HepG2 (cell line): ENCODE results near the gene GTF2B. TPM values are rescaled to one million over a fixed set of nuclear protein-coding genes. Genes with fewer than 3 reads are reported as not detected.

Experiments
- ATAD3A ChIP-seq: sonication (generic); formaldehyde crosslinking; IDR thresholded peaks from 2 replicates; pipeline ENCODE4 v1.4.0; 2020; ENCODE audit warnings: missing genetic modification reagents
- DNMT3B ChIP-seq: conservative IDR thresholded peaks from 2 replicates; pipeline ENCODE4 v1.6.1; 2016; ENCODE audit warnings: missing biosample characterization, control low read depth
- ERF ChIP-seq: IDR thresholded peaks from 2 replicates; pipeline ENCODE4 v1.6.1; 2018; ENCODE audit warnings: missing biosample characterization, missing genetic modification reagents
- IRF9 ChIP-seq: sonication (generic); formaldehyde crosslinking; IDR thresholded peaks from 2 replicates; pipeline ENCODE4 v1.8.0; 2022; ENCODE audit warnings: missing genetic modification reagents, mild to moderate bottlenecking, borderline replicate concordance
- NCOA2 ChIP-seq: sonication (generic); formaldehyde crosslinking; IDR thresholded peaks from 2 replicates; pipeline ENCODE4 v1.8.0; 2022; ENCODE audit warnings: inconsistent platforms
- PAF1 ChIP-seq: IDR thresholded peaks from 2 replicates; pipeline ENCODE4 v1.6.1; 2016; ENCODE audit warnings: missing genetic modification reagents, missing compliant biosample characterization
- SIX1 ChIP-seq: sonication (generic); formaldehyde crosslinking; IDR thresholded peaks from 2 replicates; pipeline ENCODE4 v1.4.0; 2020; ENCODE audit warnings: missing genetic modification reagents, borderline replicate concordance
- SMC3 ChIP-seq: IDR thresholded peaks from 2 replicates; pipeline ENCODE4 v1.6.1; 2011; ENCODE audit warnings: low read length, improper control_type of control experiment
- XRCC5 ChIP-seq: fragments of 200-400 bp; formaldehyde crosslinking; optimal IDR thresholded peaks from 2 replicates; pipeline ENCODE3; 2017; ENCODE audit warnings: mild to moderate bottlenecking, low read length
- ZSCAN12 ChIP-seq: sonication (generic); formaldehyde crosslinking; IDR thresholded peaks from 2 replicates; pipeline ENCODE4 v1.9.0; 2021; ENCODE audit warnings: mild to moderate bottlenecking, missing genetic modification reagents
- polyA plus RNA-seq, 8 experiments: library from polyadenylated mRNA; depleted of rRNA in 3 of 8; stranded (reverse) in 7 of 8; unstranded in 1 of 8; fragments of >200 nt; fragmentation: Illumina TruSeq in 4 of 8; extraction: Trizol in 4 of 8; gene quantifications; 2 replicates each; pipeline versions ENCODE4 v1.2.1 to v1.2.3, GENCODE V29; 2011 to 2016; ENCODE audit warnings: low read depth in 4 of 8, missing spikeins in 1 of 8, mixed read lengths in 1 of 8; ENCODE audit not compliant: insufficient read depth in 1 of 8
- total RNA-seq, 5 experiments: library from RNA; depleted of rRNA; stranded (reverse); fragments of >200 nt; fragmentation: Illumina TruSeq; extraction: Trizol; gene quantifications; 2 replicates each; pipeline ENCODE4 v1.2.3, GENCODE V29; 2016; ENCODE audit warnings: low read depth in 1 of 5
- TF ChIP-seq, protein P1 (sequence below): sonication (generic); formaldehyde crosslinking; IDR thresholded peaks from 2 replicates; pipeline ENCODE4 v1.9.0; 2022; ENCODE audit warnings: low read depth, missing genetic modification reagents
- TF ChIP-seq, protein P2 (sequence below): sonication (generic); formaldehyde crosslinking; IDR thresholded peaks from 2 replicates; pipeline ENCODE4 v1.9.0; 2021; ENCODE audit warnings: missing genetic modification reagents, mild to moderate bottlenecking, borderline replicate concordance
- TF ChIP-seq, protein P3 (sequence below): sonication (generic); formaldehyde crosslinking; IDR thresholded peaks from 2 replicates; pipeline ENCODE4 v1.5.0; 2020; ENCODE audit warnings: missing genetic modification reagents

The GTF2B gene
- total and polyA plus RNA-seq, 2 of the 13 experiments (the other 11 are each of a cell fraction or from before 2014, with no cell fraction given): 31.5 to 43.4 TPM

DNA sequence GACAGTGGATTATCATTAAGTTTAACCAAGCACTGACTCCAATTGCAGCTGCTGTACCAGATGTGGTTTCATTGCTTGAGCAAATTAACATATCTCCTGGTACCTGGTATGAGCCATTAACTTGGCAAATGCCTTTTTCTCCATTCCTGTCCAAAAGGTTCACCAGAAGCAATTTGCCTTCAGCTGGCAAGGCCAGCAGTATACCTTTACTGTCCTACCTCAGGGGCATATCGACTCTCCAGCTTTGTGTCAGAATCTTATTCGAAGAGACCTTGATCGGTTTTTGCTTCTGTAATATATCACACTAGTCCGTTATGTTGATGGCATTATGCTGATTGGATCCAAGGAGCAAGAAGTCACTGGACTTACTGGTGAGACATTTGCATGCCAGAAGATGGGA, 9.5 kb upstream of the GTF2B start (continued):
- TF ChIP-seq ERF (CRISPR knock-in tag) (no peak), IRF9 (no peak), DNMT3B (CRISPR knock-in tag) (no peak), XRCC5 (no peak), ZSCAN12 (CRISPR knock-in tag) (no peak), NCOA2 (CRISPR knock-in tag) (no peak), PAF1 (no peak), SIX1 (CRISPR knock-in tag) (no peak), ATAD3A (no peak), SMC3 (no peak)
- TF ChIP-seq, protein P1, sequence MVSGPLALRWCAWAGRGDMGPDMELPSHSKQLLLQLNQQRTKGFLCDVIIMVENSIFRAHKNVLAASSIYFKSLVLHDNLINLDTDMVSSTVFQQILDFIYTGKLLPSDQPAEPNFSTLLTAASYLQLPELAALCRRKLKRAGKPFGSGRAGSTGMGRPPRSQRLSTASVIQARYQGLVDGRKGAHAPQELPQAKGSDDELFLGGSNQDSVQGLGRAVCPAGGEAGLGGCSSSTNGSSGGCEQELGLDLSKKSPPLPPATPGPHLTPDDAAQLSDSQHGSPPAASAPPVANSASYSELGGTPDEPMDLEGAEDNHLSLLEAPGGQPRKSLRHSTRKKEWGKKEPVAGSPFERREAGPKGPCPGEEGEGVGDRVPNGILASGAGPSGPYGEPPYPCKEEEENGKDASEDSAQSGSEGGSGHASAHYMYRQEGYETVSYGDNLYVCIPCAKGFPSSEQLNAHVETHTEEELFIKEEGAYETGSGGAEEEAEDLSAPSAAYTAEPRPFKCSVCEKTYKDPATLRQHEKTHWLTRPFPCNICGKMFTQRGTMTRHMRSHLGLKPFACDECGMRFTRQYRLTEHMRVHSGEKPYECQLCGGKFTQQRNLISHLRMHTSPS (CRISPR knock-in tag): no peak
- TF ChIP-seq, protein P2, sequence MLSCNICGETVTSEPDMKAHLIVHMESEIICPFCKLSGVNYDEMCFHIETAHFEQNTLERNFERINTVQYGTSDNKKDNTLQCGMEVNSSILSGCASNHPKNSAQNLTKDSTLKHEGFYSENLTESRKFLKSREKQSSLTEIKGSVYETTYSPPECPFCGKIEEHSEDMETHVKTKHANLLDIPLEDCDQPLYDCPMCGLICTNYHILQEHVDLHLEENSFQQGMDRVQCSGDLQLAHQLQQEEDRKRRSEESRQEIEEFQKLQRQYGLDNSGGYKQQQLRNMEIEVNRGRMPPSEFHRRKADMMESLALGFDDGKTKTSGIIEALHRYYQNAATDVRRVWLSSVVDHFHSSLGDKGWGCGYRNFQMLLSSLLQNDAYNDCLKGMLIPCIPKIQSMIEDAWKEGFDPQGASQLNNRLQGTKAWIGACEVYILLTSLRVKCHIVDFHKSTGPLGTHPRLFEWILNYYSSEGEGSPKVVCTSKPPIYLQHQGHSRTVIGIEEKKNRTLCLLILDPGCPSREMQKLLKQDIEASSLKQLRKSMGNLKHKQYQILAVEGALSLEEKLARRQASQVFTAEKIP (CRISPR knock-in tag): no peak
- TF ChIP-seq, protein P3, sequence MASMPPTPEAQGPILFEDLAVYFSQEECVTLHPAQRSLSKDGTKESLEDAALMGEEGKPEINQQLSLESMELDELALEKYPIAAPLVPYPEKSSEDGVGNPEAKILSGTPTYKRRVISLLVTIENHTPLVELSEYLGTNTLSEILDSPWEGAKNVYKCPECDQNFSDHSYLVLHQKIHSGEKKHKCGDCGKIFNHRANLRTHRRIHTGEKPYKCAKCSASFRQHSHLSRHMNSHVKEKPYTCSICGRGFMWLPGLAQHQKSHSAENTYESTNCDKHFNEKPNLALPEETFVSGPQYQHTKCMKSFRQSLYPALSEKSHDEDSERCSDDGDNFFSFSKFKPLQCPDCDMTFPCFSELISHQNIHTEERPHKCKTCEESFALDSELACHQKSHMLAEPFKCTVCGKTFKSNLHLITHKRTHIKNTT (CRISPR knock-in tag): no peak
